K562 (cell line): ENCODE measurements around the gene NDRG4.

Source experiments
- ELF4 ChIP-seq: fragments of 450-650 bp; formaldehyde crosslinking; IDR thresholded peaks from 2 replicates; pipeline ENCODE4 v1.4.0; 2022; ENCODE audit warnings: missing genetic modification characterization
- EZH2 ChIP-seq: IDR thresholded peaks from 2 replicates; pipeline ENCODE4 v1.6.1; 2012; ENCODE audit warnings: low read depth, mild to moderate bottlenecking, inconsistent platforms, low read length, borderline replicate concordance
- FOS ChIP-seq: IDR thresholded peaks from 3 replicates; pipeline ENCODE4 v1.6.1; 2011; ENCODE audit not compliant: insufficient read length; ENCODE audit errors: extremely low read depth
- FOXJ3 ChIP-seq: sonication (generic); formaldehyde crosslinking; IDR thresholded peaks from 2 replicates; pipeline ENCODE4 v1.4.0; 2020; ENCODE audit warnings: mild to moderate bottlenecking, missing genetic modification reagents
- ZNF140 ChIP-seq: fragments of 250-450 bp; sonication (Bioruptor Pico); IDR thresholded peaks from 2 replicates; pipeline ENCODE4 v1.8.0; 2021; ENCODE audit warnings: moderate library complexity, mild to moderate bottlenecking, inconsistent platforms
- ZNF696 ChIP-seq: fragments of 250-450 bp; sonication (Bioruptor Pico); conservative IDR thresholded peaks from 2 replicates; pipeline ENCODE4 v1.4.0; 2020; ENCODE audit warnings: mild to moderate bottlenecking, moderate library complexity
- TF ChIP-seq, protein P1 (sequence below): fragments of 450-650 bp; conservative IDR thresholded peaks from 2 replicates; pipeline ENCODE4 v1.6.1; 2016; ENCODE audit warnings: missing genetic modification characterization, low read depth, mild to moderate bottlenecking, control low read depth, missing compliant biosample characterization
- TF ChIP-seq, protein P2 (sequence below): IDR thresholded peaks from 2 replicates; pipeline ENCODE4 v1.6.1; 2011; ENCODE audit warnings: borderline replicate concordance, low read depth, mild to moderate bottlenecking, moderate library complexity, low read length; ENCODE audit not compliant: insufficient read depth, poor library complexity, severe bottlenecking
- TF ChIP-seq, protein P3 (sequence below): sonication (generic); formaldehyde crosslinking; IDR thresholded peaks from 2 replicates; pipeline ENCODE4 v1.8.0; 2022; ENCODE audit warnings: mild to moderate bottlenecking, missing genetic modification reagents
- TF ChIP-seq, protein P4 (sequence below), 3 experiments: IDR thresholded peaks in 2 of 3; conservative IDR thresholded peaks in 1 of 3; 2 replicates each; pipeline ENCODE4 v1.5.1; 2011 to 2012; ENCODE audit warnings: low read length in 3 of 3, mild to moderate bottlenecking in 3 of 3, control low read depth in 2 of 3, improper control_type of control experiment in 1 of 3, inconsistent platforms in 1 of 3, low read depth in 1 of 3, mixed read lengths in 1 of 3, moderate library complexity in 1 of 3; ENCODE audit not compliant: insufficient read depth in 2 of 3

DNA sequence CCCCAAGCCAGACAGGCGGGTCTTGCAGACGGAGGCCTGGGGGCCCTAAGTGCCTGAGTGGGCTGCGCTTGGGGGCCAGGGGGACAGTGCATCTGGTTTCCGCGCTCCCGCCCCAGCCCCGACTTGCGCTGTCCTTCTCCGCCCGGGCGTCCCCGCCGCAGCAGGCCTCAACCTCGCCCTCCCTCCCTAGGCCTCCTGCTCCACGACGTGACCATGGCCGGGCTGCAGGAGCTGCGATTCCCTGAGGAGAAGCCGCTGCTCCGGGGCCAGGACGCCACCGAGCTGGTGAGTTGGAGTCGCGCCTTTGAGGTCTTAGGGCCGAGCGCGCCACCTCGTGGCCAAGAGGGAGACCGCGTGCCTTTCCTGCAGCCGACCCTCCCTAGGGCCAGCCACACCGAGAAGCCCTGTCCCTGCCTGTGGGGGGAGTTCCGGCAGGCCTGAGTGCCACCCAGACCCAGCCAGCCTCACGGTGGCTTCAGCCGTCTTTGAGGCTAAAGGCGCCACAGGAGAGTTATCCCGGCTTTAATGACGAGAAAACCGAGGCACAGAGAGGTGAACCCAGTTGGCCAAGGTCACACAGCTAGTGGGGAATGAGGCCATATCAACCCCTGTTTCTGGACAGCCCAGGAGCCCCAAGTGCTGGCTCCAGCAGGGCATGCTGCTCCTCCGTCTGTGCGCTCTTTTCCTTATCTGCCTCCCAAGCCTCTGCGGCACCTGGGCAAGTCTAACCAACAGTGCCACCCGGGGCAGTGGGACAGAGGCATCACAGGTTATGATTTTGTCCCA, 12.2 kb upstream of the NDRG4 start:
- no peak for TF ChIP-seq ZNF140 (CRISPR knock-in tag)
- no peak for TF ChIP-seq FOS
- TF ChIP-seq, protein P1, sequence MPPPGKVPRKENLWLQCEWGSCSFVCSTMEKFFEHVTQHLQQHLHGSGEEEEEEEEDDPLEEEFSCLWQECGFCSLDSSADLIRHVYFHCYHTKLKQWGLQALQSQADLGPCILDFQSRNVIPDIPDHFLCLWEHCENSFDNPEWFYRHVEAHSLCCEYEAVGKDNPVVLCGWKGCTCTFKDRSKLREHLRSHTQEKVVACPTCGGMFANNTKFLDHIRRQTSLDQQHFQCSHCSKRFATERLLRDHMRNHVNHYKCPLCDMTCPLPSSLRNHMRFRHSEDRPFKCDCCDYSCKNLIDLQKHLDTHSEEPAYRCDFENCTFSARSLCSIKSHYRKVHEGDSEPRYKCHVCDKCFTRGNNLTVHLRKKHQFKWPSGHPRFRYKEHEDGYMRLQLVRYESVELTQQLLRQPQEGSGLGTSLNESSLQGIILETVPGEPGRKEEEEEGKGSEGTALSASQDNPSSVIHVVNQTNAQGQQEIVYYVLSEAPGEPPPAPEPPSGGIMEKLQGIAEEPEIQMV (tag): no peak
- TF ChIP-seq, protein P2, sequence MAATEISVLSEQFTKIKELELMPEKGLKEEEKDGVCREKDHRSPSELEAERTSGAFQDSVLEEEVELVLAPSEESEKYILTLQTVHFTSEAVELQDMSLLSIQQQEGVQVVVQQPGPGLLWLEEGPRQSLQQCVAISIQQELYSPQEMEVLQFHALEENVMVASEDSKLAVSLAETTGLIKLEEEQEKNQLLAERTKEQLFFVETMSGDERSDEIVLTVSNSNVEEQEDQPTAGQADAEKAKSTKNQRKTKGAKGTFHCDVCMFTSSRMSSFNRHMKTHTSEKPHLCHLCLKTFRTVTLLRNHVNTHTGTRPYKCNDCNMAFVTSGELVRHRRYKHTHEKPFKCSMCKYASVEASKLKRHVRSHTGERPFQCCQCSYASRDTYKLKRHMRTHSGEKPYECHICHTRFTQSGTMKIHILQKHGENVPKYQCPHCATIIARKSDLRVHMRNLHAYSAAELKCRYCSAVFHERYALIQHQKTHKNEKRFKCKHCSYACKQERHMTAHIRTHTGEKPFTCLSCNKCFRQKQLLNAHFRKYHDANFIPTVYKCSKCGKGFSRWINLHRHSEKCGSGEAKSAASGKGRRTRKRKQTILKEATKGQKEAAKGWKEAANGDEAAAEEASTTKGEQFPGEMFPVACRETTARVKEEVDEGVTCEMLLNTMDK: no peak
- TF ChIP-seq EZH2: no peak
- TF ChIP-seq ELF4 (CRISPR knock-in tag): no peak
- TF ChIP-seq FOXJ3 (CRISPR knock-in tag): no peak
- TF ChIP-seq, protein P3, sequence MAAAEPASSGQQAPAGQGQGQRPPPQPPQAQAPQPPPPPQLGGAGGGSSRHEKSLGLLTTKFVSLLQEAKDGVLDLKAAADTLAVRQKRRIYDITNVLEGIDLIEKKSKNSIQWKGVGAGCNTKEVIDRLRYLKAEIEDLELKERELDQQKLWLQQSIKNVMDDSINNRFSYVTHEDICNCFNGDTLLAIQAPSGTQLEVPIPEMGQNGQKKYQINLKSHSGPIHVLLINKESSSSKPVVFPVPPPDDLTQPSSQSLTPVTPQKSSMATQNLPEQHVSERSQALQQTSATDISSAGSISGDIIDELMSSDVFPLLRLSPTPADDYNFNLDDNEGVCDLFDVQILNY (CRISPR knock-in tag): no peak
- TF ChIP-seq, protein P4, sequence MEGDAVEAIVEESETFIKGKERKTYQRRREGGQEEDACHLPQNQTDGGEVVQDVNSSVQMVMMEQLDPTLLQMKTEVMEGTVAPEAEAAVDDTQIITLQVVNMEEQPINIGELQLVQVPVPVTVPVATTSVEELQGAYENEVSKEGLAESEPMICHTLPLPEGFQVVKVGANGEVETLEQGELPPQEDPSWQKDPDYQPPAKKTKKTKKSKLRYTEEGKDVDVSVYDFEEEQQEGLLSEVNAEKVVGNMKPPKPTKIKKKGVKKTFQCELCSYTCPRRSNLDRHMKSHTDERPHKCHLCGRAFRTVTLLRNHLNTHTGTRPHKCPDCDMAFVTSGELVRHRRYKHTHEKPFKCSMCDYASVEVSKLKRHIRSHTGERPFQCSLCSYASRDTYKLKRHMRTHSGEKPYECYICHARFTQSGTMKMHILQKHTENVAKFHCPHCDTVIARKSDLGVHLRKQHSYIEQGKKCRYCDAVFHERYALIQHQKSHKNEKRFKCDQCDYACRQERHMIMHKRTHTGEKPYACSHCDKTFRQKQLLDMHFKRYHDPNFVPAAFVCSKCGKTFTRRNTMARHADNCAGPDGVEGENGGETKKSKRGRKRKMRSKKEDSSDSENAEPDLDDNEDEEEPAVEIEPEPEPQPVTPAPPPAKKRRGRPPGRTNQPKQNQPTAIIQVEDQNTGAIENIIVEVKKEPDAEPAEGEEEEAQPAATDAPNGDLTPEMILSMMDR (IDR thresholded peaks at IDR 0.05 in 2 of 3, conservative IDR thresholded peaks at IDR 0.05 in 1 of 3; ENCODE audit: insufficient read depth in 2 of 3, low read depth in 1 of 3, low read length in 3 of 3): peak; percentile 90 to 97 (median 92)
- no peak for TF ChIP-seq ZNF696 (CRISPR knock-in tag)
